HG03045 (cell line): ENCODE data around the gene MSMP.

Source experiments
- ATAC-seq: cut with Tn5 transposase; IDR thresholded peaks from one replicate; pipeline ENCODE4 v1.9.1; 2021; ENCODE audit warnings: mild to moderate bottlenecking, moderate library complexity; ENCODE audit not compliant: unreplicated experiment

The MSMP gene

GRCh38 chr9:35771943-35772342, 17.9 kb upstream of the MSMP start:
- no peak for ATAC-seq

- no peak for ATAC-seq
These were observed 17.5 kb upstream of the MSMP start for GRCh38 chr9:35771534-35771933.

- ATAC-seq: no peak
These were observed 17.0 kb upstream of the MSMP start for GRCh38 chr9:35771075-35771433.

GRCh38 chr9:35769763-35770162, 15.7 kb upstream of the MSMP start:
- ATAC-seq: no peak

DNA sequence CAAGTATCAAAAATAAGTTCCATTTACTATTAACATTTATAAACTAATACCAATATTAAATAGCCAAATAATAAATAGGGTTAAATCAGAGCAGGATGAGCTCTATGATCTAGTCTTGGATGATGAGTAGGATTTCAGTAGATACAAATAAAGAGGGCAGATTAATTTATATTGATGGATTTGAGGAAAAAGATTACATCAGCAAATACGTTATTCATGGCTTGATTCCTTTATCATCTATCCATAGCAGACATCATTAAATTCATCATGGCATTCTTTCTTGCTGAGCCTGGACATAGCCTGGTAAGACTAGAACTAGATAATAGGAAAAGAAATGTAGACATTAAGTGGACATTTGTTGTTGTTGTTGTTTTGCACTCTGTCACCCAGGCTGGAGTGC, 13.4 kb upstream of the MSMP start:
- ATAC-seq: no peak

GRCh38 chr9:35766997-35767396, 12.9 kb upstream of the MSMP start:
- no peak for ATAC-seq

DNA sequence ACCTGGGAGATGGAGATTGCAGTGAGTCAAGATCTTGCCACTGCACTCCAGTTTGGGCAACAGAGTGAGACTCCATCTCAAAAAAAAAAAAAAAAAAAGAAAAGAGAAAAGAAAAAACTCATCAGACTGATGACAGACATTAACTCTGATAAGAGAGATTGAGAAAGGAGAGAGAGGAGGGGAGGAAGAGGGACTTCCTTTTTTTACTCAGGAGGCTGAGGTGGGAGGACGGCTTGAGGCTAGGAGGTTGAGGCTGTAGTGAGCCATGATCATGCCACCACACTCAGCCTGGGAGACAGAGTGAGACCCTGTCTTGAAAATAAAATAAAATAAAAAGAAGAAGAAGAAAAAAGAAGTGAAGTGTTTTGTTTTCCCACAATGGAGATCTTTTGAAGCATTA, 9.7 kb upstream of the MSMP start:
- ATAC-seq: no peak

GRCh38 chr9:35763181-35763580, 9.1 kb upstream of the MSMP start:
- no peak for ATAC-seq

DNA sequence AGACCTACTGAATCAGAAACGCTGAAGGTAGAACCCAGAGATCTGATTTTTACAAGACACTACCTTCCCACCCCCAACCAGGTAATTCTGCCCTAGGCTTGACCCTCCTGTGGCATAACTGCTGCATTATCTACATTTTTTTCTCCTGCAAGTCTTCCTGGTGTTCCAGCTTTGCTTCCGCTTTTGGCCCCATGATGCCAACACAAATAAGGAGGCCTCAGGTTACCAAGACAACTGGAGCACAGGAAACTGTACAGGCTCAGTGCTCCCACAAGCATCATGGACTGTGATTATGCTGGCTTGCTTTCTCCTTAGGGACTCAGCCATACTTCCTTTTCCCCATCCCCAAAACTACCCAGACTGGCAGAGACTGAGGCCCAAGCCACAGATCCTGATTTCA, 6.6 kb upstream of the MSMP start:
- no peak for ATAC-seq

DNA sequence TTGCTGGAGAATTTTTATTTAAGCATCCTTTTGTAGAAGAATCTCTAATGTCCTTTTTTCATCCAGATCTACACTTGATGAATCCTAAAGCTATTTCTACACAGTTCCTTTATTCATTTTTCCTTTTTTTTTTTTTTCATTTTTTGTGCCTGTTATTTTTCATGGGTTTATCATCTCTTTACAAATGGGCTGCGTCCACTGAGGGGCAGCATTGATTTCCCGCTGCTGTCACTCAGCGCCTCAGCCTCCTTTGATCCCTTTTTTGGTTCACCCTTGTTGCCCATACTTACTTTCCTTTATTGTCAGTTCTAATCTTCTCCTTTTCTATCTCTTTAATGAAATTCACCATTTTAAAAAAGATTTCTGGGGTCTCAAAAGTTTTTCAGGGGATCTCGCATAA, 5.7 kb upstream of the MSMP start:
- ATAC-seq: no peak

GRCh38 chr9:35758475-35759050, 4.5 kb upstream of the MSMP start:
- ATAC-seq: no peak

GRCh38 chr9:35757892-35758275, 3.8 kb upstream of the MSMP start:
- ATAC-seq: no peak

- ATAC-seq: peak; percentile 47
These were observed 3.3 kb upstream of the MSMP start for GRCh38 chr9:35757226-35757891.

- ATAC-seq: peak; percentile 60
These were observed 2.5 kb upstream of the MSMP start for GRCh38 chr9:35756275-35757225.

DNA sequence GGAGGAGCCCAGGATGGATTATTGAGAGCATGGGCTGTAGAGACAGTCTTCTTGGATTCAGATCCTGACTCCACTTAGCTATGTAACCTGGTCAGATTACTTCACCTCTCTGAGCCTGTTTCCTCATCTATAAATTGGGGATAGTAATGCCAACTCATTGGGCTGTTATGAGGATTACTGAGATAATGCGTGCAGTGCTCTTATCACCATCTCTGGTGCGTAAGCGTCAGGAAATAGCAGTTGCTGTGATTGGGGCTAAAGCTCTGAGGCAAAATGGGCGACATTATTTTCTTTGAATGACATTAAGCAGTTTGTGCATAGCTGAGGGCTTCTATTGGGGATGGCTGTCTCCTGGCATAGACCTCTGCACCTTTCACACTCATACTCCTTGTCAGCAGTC, 995 bp upstream of the MSMP start:
- ATAC-seq: no peak

- ATAC-seq: no peak
These were observed 610 bp downstream of the MSMP start for GRCh38 chr9:35753466-35753865.

DNA sequence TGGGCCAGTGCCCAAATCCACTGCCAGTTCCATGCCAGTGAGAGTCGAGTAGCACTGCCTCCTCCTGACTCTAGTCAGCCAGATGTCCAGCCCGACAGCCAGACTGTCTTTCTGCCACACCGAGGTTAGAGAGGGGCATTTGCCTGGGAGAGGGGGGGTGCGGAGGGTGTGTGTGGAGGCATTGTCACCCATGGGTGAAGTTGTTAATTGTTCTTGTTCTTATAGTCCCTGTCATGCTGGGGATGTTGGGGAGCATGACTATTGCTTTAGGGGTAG, 3.9 kb downstream of the MSMP start:
- no peak for ATAC-seq

DNA sequence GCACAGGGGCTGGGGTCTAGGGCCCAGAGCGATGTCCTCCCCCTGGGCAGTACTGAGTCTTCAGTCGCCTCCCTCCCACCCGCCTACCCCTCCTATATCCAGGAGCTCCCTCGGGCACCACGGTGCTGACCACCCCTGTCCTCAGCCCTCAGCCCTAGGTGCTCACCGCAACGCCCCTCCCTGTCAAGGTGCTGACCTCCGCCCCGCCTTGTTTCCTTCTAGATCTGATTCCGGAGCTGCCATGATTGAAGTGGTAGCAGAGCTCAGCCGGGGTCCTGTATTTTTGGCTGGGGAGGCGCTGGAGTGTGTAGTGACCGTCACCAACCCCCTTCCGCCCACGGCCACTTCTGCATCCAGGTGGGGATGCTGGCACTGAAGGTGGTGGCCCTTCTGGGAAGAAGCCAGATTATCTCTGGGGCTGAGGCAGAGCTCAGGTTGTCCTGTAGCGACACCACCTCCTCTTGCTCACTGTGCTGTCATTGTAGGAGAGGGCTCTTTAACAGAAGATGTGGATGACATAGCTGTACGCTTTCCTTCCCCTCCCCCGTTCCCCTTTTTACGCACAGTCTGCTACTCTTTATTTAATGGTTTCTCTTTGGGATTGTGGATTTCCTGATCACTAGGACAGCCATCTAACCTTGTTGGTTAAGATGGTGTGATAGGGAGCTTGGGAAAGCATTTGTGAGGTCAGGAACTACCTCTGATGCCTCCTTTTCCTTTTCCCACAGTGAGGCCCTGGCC, 4.4 kb downstream of the MSMP start:
- ATAC-seq: peak; percentile 25

GRCh38 chr9:35748858-35749514, 5.1 kb downstream of the MSMP start, which contains the start of the genes GBA2 and RGP1:
TSS of gene GBA2 (minus strand) at chr9:35749228. CDS start at chr9:35748704, 524 bp downstream.
TSS of gene RGP1 (plus strand) at chr9:35749287. CDS start at chr9:35749756, 469 bp downstream.
- peak; percentile 81 for ATAC-seq

- no peak for ATAC-seq
These were observed 5.7 kb downstream of the MSMP start for GRCh38 chr9:35748242-35748857.
